ENCODE results near the gene BACE2. TPM values are rescaled to one million over a fixed set of nuclear protein-coding genes. Genes with fewer than 3 reads are reported as not detected.

Gene BACE2
- total and polyA plus RNA-seq, 12 donors = 4.5 to 36.5 (median 15.1) TPM

DNA sequence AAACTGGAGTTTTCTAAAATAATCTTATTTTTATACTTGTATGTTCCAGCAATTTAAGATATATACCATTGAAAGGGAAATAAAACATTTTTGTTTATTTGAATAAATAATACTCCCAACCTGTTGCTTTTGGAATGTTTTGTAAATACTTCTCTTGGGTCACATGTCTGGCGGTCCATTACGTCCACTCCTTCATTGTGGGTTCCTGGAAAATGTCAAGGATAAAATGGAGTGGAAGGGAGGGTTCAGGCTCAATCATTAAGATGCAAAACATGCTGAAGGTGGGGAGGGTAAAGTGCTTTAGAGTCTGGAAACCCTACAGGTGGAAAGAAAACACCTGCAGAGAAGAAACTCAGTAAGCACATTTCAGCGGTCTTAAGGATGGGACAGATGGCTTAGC lies 114.5 kb downstream of the BACE2 start:
- intact Hi-C loops (cut with DNase I) = loop anchor here (2.0 to 10.0 kb wide), 6 partner anchors 178 to 502 kb away; no protein-coding TSS in a partner anchor
- no peak overlapping the region for H3K27ac ChIP-seq
- H3K36me3 ChIP-seq = no peaks in the 10 kb centered on the region
- H3K9me3 ChIP-seq = no peaks in the 10 kb centered on the region
- ATAC-seq (no peak), DNase-seq (no peak)
- H3K4me1 ChIP-seq = peaks cover 0 to 16% (median 0%) of the 10 kb centered on the region in 9 donors
- TF ChIP-seq, protein P1, sequence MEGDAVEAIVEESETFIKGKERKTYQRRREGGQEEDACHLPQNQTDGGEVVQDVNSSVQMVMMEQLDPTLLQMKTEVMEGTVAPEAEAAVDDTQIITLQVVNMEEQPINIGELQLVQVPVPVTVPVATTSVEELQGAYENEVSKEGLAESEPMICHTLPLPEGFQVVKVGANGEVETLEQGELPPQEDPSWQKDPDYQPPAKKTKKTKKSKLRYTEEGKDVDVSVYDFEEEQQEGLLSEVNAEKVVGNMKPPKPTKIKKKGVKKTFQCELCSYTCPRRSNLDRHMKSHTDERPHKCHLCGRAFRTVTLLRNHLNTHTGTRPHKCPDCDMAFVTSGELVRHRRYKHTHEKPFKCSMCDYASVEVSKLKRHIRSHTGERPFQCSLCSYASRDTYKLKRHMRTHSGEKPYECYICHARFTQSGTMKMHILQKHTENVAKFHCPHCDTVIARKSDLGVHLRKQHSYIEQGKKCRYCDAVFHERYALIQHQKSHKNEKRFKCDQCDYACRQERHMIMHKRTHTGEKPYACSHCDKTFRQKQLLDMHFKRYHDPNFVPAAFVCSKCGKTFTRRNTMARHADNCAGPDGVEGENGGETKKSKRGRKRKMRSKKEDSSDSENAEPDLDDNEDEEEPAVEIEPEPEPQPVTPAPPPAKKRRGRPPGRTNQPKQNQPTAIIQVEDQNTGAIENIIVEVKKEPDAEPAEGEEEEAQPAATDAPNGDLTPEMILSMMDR (IDR thresholded peaks at IDR 0.05) = no peak
- peaks cover 0 to 14% (median 5%) of the 10 kb centered on the region in 7 donors for H3K27me3 ChIP-seq
- H3K4me3 ChIP-seq = no peak overlapping the region
- WGBS, 2 donors = 55 to 60% methylated on average over 3 of the region's 3 CpGs

DNA sequence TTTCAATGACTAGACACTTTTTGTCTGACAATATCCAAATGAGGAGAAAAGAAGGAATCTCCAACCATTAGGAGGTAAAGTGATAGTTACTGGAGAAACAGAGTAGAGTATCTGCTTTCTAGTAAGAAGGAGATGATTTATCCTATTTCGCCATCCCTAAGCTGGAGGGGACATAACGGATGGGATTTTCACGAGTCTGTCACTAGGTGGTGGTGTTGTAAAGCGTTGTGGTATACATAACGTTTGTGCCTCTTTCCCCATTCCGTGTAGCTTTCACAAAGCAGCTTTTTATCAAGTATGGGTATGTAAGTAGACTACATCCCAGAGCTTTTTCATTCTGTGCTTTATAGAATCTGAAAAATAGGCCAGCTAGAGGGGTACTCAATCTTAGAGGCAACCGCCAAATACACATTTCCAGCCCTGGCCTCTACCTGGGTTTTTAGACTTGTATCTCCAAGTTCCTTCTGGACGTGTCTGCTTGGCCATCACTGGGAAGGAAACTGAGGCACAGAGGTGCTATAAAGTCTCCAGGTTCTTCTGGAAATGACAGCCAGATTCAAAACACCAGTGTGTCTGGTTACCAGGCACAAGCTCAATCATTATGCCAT lies 115.4 kb downstream of the BACE2 start:
- peak in 1 of 2 donors; percentile 66 for DNase-seq
- WGBS, 2 donors = 15 to 18% methylated on average over 8 of the region's 8 CpGs
- Histone ChIP-seq H3K36me3 (no peaks in the 10 kb centered on the region), H3K27me3 (peaks cover 0 to 14% (median 5%) of the 10 kb centered on the region in 7 donors), H3K27ac (no peak overlapping the region), H3K9me3 (no peaks in the 10 kb centered on the region), H3K4me3 (no peak overlapping the region), H3K4me1 (peaks cover 0 to 11% (median 0%) of the 10 kb centered on the region in 9 donors)
- intact Hi-C loops (cut with DNase I) = loop anchor here (1.0 to 10.0 kb wide), 7 partner anchors 177 to 501 kb away; no protein-coding TSS in a partner anchor
- ATAC-seq = peak; percentile 80 to 92 (median 89)
- TF ChIP-seq, protein P1 (IDR thresholded peaks at IDR 0.05) = peak; percentile 53 to 85 (median 78)

DNA sequence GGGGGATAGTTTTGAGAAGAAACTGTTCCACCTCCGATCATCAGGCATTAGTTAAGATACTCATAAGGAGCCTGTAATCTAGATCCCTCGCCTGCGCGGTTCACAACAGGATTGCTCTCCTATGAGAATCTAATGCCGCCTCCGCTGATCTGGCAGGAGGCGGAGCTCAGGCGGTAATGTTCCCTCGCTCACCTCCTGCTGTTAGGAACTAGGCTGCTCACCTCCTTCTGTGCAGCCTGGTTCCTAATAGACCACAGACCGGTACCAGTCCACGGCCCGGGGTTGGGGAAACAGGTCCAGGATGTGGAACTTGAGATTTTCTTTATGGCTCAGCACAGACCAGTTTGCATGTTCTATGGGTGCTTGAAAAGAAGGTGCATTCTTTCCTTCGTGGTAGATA lies 121.5 kb downstream of the BACE2 start:
- TF ChIP-seq, protein P1 (IDR thresholded peaks at IDR 0.05) = no peak
- Histone ChIP-seq H3K27me3 (peaks cover 0 to 52% (median 39%) of the 10 kb centered on the region in 7 donors), H3K4me1 (no peaks in the 10 kb centered on the region), H3K27ac (no peak overlapping the region), H3K4me3 (no peak overlapping the region), H3K9me3 (no peaks in the 10 kb centered on the region), H3K36me3 (no peaks in the 10 kb centered on the region)
- no peak for DNase-seq
- 63 to 73% methylated on average over 13 of the region's 13 CpGs for WGBS, 2 donors
- intact Hi-C loops (cut with DNase I) = loop anchor here in 5 of 10 donors (5.0 to 10.0 kb wide), 3 partner anchors 158 to 495 kb away; no protein-coding TSS in a partner anchor
- no peak for ATAC-seq

DNA sequence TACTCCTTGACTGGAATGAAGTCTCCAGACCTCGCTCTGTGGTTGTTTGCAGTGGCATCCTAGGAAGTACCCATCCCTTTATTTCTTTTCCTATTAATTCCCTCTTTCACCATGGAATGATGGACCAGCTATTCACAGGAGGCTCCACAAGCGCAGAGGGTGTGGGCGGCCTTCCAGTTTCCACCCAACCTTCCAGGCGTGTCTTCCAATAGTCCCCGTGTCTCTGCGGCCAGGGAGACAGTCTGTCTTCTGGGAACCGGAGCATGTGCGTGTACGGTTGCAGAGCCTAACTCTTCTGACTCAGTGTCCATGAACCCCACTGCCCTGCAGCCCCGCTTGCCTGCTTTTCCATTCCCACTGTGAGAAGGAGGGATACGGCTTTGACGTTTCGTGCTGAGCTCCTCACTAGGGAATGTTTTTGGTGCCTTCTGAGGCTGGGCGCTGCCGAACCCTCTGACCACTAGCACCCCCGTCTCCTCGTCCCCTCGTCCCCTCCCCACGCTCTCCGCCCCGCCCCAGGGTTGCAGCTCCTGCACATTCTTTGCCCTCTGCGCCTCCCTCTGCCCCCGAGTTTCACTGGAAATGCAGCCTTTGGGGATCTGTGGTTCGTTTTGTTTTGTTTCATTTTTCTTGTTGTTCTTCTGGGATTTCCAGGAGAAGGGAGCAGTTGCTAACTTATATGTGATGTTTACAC lies 122.3 kb downstream of the BACE2 start:
- no peak for DNase-seq
- intact Hi-C loops (cut with DNase I) = no loop called here
- TF ChIP-seq, protein P1 (IDR thresholded peaks at IDR 0.05) = no peak
- Histone ChIP-seq H3K27ac (no peak overlapping the region), H3K4me1 (no peaks in the 10 kb centered on the region), H3K9me3 (no peaks in the 10 kb centered on the region), H3K4me3 (peak overlapping the region in 5 of 10 donors; percentile 13 to 35 (median 21)), H3K36me3 (no peaks in the 10 kb centered on the region), H3K27me3 (peaks cover 0 to 57% (median 40%) of the 10 kb centered on the region in 7 donors)
- ATAC-seq = no peak
- WGBS, 2 donors = 57 to 58% methylated on average over 24 of the region's 24 CpGs

Data from heart right ventricle (tissue), 16 donors.